Measurements from ENCODE around the gene SULT6B1.

GRCh38 chr2:37180640-37181039 lies 7.8 kb downstream of the SULT6B1 start:
- TF ChIP-seq CTCF (IDR thresholded peaks at IDR 0.05; ENCODE audit: borderline replicate concordance, extremely low read depth, low read length, poor library complexity, severe bottlenecking) (no peak), EZH2 (IDR thresholded peaks at IDR 0.05; ENCODE audit: borderline replicate concordance, low read depth, low read length, severe bottlenecking) (no peak)
